GM23338 (cell line): ENCODE measurements around the gene PRR12.

Experiments
- CREB1 ChIP-seq: fragments of 250-450 bp; sonication (Bioruptor Pico); IDR thresholded peaks from 2 replicates; pipeline ENCODE4 v1.5.0; 2020; ENCODE audit warnings: low read depth, mild to moderate bottlenecking, moderate library complexity
- EZH2 ChIP-seq: fragments of 200-600 bp; sonication (generic); IDR thresholded peaks from one replicate; pipeline ENCODE4 v1.8.0; 2017; ENCODE audit warnings: antibody characterized with exemption, mild to moderate bottlenecking, low read depth; ENCODE audit not compliant: unreplicated experiment
- EZH2phosphoT487 ChIP-seq: fragments of 200-600 bp; sonication (generic); IDR thresholded peaks from one replicate; pipeline ENCODE4 v1.8.1; 2018; ENCODE audit warnings: antibody characterized with exemption; ENCODE audit not compliant: unreplicated experiment
- NANOG ChIP-seq: IDR thresholded peaks from 2 replicates; pipeline ENCODE4 v1.6.1; 2016; ENCODE audit warnings: antibody characterized with exemption, borderline replicate concordance
- POLR2AphosphoS5 ChIP-seq: IDR thresholded peaks from 2 replicates; pipeline ENCODE4 v1.6.1; 2016; ENCODE audit warnings: antibody characterized with exemption, low read depth
- REST ChIP-seq: IDR thresholded peaks from one replicate; pipeline ENCODE4 v1.6.1; 2018; ENCODE audit warnings: antibody characterized with exemption; ENCODE audit not compliant: unreplicated experiment
- STAT1 ChIP-seq: IDR thresholded peaks from one replicate; pipeline ENCODE4 v1.6.1; 2016; ENCODE audit warnings: antibody characterized with exemption; ENCODE audit not compliant: unreplicated experiment
- ZNF331 ChIP-seq: fragments of 250-450 bp; sonication (Bioruptor Pico); IDR thresholded peaks from 2 replicates; pipeline ENCODE4 v1.5.0; 2020; ENCODE audit warnings: low read depth, mild to moderate bottlenecking, moderate library complexity
- ZNF462 ChIP-seq: fragments of 250-450 bp; sonication (Bioruptor Pico); IDR thresholded peaks from 2 replicates; pipeline ENCODE4 v1.5.0; 2020; ENCODE audit warnings: mild to moderate bottlenecking, moderate library complexity
- TF ChIP-seq, protein P1 (sequence below), 2 experiments: fragments of 200-600 bp in 1 of 2; sonication (generic) in 1 of 2; conservative IDR thresholded peaks; 2 replicates each; pipeline versions ENCODE4 v1.5.1 to v1.6.1; 2016 to 2017; ENCODE audit warnings: antibody characterized with exemption in 2 of 2, low read depth in 2 of 2, mild to moderate bottlenecking in 2 of 2, moderate library complexity in 1 of 2

DNA sequence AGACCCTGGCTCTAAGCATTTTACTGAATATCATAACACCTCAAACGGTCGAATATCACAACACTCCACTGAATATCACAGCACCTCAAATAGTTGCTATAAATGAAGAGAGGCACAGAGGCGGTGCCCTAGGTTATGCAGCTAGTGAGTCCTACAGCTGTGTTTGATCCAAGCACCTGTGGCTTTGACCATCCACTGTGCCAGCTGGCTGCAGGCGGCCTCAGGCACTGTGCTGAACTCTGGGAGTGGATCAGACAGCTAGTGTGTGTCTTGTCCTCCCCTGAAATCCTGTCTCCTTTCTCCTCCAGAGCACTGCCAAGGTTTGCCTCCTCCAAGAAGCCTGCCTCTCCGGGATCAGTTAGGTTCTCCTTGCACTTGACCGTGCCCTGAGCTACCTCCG lies 18.0 kb upstream of the PRR12 start:
- TF ChIP-seq, protein P1, sequence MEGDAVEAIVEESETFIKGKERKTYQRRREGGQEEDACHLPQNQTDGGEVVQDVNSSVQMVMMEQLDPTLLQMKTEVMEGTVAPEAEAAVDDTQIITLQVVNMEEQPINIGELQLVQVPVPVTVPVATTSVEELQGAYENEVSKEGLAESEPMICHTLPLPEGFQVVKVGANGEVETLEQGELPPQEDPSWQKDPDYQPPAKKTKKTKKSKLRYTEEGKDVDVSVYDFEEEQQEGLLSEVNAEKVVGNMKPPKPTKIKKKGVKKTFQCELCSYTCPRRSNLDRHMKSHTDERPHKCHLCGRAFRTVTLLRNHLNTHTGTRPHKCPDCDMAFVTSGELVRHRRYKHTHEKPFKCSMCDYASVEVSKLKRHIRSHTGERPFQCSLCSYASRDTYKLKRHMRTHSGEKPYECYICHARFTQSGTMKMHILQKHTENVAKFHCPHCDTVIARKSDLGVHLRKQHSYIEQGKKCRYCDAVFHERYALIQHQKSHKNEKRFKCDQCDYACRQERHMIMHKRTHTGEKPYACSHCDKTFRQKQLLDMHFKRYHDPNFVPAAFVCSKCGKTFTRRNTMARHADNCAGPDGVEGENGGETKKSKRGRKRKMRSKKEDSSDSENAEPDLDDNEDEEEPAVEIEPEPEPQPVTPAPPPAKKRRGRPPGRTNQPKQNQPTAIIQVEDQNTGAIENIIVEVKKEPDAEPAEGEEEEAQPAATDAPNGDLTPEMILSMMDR (conservative IDR thresholded peaks at IDR 0.05; ENCODE audit: low read depth in 2 of 2): no peak
- no peak for TF ChIP-seq CREB1 (CRISPR knock-in tag)
- TF ChIP-seq EZH2: no peak
- no peak for TF ChIP-seq EZH2phosphoT487
- no peak for TF ChIP-seq ZNF331
- no peak for TF ChIP-seq POLR2AphosphoS5
- no peak for TF ChIP-seq REST
- TF ChIP-seq STAT1: no peak
- no peak for TF ChIP-seq ZNF462 (CRISPR knock-in tag)
- TF ChIP-seq NANOG: no peak
